Bronchial epithelial cell (primary cell): ENCODE data around the gene RIT2. TPM values are rescaled to one million over a fixed set of nuclear protein-coding genes. Genes with fewer than 3 reads are reported as not detected.

Experiments used
- DNase-seq: peaks from one replicate; pipeline ENCODE4 v3.0.0-alpha.2; 2010; ENCODE audit warnings: low read depth
- FAIRE-seq: peaks from 2 replicates; lab custom pipeline; 2011; peaks lifted over from hg19 to GRCh38; lab: Jason Lieb, UNC
- H3K27me3 ChIP-seq: 2 replicates; pipeline ENCODE4 v1.5.1; 2011; ENCODE audit warnings: low read length; ENCODE audit not compliant: control insufficient read depth, insufficient read depth
- H3K36me3 ChIP-seq: 2 replicates; pipeline ENCODE4 v1.5.1; 2011; ENCODE audit warnings: low read length; ENCODE audit not compliant: control insufficient read depth, insufficient read depth
- H3K4me3 ChIP-seq: 2 replicates; pipeline ENCODE4 v1.5.1; 2011; ENCODE audit warnings: mild to moderate bottlenecking, low read depth, low read length, control low read depth
- total RNA-seq: library from RNA; depleted of rRNA; stranded (reverse); fragments of >200 nt; gene quantifications from 2 replicates; pipeline ENCODE4 v1.2.1, GENCODE V29; 2014
- TF ChIP-seq, protein P1 (sequence below): IDR thresholded peaks from 2 replicates; pipeline ENCODE4 v1.5.1; 2011; ENCODE audit warnings: mild to moderate bottlenecking, moderate library complexity, low read length, control low read depth, inconsistent platforms; ENCODE audit not compliant: insufficient read depth, severe bottlenecking

Gene RIT2
- total RNA-seq, 1 donor from 2014 or later = not detected

GRCh38 chr18:43130716-43131260, 15.3 kb upstream of the RIT2 start:
- no peaks in the 10 kb centered on the region for H3K27me3 ChIP-seq
- DNase-seq = no peak
- TF ChIP-seq, protein P1, sequence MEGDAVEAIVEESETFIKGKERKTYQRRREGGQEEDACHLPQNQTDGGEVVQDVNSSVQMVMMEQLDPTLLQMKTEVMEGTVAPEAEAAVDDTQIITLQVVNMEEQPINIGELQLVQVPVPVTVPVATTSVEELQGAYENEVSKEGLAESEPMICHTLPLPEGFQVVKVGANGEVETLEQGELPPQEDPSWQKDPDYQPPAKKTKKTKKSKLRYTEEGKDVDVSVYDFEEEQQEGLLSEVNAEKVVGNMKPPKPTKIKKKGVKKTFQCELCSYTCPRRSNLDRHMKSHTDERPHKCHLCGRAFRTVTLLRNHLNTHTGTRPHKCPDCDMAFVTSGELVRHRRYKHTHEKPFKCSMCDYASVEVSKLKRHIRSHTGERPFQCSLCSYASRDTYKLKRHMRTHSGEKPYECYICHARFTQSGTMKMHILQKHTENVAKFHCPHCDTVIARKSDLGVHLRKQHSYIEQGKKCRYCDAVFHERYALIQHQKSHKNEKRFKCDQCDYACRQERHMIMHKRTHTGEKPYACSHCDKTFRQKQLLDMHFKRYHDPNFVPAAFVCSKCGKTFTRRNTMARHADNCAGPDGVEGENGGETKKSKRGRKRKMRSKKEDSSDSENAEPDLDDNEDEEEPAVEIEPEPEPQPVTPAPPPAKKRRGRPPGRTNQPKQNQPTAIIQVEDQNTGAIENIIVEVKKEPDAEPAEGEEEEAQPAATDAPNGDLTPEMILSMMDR = no peak
- no peak overlapping the region for H3K4me3 ChIP-seq
- no peaks in the 10 kb centered on the region for H3K36me3 ChIP-seq
- FAIRE-seq = no peak

DNA sequence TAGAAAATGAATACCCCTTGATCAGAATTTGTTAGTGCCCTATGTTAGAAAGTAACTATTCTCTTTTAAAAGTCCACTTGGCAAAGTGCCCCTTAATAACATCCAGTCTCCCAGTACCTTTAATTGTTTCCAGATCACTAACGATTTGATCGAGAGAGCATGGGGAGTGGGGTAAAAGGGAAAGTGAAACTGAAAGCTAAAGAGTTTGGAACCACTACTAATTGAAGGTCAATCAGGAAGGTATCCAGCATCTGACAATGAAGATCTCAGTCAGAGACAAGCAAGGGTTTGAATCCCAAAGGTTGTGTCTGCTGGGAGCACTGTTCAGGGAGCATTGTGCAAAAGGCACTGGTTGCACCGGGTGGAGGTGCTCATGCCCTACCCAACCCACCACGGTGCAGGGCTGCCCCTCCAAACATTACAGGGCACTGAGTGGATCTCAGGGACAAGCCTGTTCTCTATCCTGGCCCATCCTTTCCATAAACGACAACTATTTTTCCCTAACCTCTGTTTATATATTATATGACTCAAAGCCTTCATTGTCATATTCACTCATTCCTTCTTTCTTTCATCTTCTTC, 14.6 kb upstream of the RIT2 start:
- Histone ChIP-seq H3K36me3 (no peaks in the 10 kb centered on the region), H3K27me3 (no peaks in the 10 kb centered on the region), H3K4me3 (no peak overlapping the region)
- TF ChIP-seq, protein P1 = no peak
- FAIRE-seq = no peak
- no peak for DNase-seq

GRCh38 chr18:43125471-43125870, 10.0 kb upstream of the RIT2 start:
- no peak for DNase-seq
- FAIRE-seq = no peak
- Histone ChIP-seq H3K36me3 (no peaks in the 10 kb centered on the region), H3K4me3 (no peak overlapping the region), H3K27me3 (no peaks in the 10 kb centered on the region)
- TF ChIP-seq, protein P1 = no peak

DNA sequence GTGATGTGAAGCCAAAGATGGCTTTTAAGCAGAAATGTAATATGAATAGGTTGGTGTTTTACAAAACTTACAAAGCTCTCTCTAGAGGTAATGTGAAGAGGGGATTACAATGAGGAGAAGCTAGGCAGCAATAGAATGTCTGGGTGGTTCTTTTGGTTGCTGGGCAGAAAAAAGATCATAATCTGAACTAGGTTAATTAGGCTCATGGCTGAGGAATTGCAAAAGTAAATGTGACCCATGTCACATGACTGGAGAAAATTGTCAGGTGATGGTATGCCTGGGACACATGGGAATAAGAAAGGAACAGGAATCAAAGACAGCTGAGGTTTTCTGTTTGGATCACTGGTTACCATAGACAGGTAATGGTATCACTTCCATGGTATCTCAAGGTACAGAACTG, 7.5 kb upstream of the RIT2 start:
- no peak overlapping the region for H3K4me3 ChIP-seq
- FAIRE-seq (no peak), DNase-seq (no peak)
- H3K36me3 ChIP-seq = no peaks in the 10 kb centered on the region
- TF ChIP-seq, protein P1 = no peak
- H3K27me3 ChIP-seq = no peaks in the 10 kb centered on the region

DNA sequence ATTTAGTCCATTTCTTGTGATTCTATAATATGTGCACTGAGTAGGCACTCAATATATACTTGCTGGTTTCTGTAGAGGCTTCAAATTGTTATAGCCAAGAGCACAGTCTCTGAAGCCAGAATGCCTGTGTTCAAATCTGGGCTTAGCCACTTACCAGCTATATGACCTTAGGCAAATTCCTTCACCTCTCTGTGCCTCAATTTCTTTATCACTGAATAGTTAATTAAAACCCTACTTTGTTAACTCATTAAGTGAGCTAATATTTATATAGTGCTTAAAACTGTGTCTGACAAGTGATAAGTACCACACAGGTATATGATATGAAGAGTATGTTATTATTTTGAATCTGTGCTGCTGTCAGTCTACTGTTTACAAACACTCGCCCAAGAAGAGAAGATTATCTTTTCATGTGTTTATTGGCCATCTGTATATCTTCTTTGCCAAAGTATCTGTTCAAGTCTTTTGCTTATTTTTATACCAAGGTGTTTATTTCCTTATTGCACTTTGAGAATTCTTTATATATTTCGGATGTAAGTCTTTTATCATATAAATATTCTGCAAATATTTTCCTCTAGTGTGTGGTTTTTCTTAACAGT, 1.3 kb upstream of the RIT2 start:
- TF ChIP-seq, protein P1 = no peak
- DNase-seq (no peak), FAIRE-seq (no peak)
- no peaks in the 10 kb centered on the region for H3K36me3 ChIP-seq
- no peak overlapping the region for H3K4me3 ChIP-seq
- no peaks in the 10 kb centered on the region for H3K27me3 ChIP-seq
